Renal pelvis (tissue), 4 donors: ENCODE measurements around the gene ADAD2. TPM values are rescaled to one million over a fixed set of nuclear protein-coding genes. Genes with fewer than 3 reads are reported as not detected.

Experiments used
- DNase-seq: peaks from one replicate; pipeline ENCODE4 v3.0.0-alpha.2; 2013
- polyA plus RNA-seq, 3 donors: library from polyadenylated mRNA; unstranded; fragments of 120-200 nt; gene quantifications; one replicate each; pipeline ENCODE4 v1.2.1, GENCODE V29; 2013; ENCODE audit not compliant: insufficient read length in 3 of 3

Gene ADAD2
- polyA plus RNA-seq, 3 donors, result 0.16 to 0.34 (median 0.25) TPM

DNA sequence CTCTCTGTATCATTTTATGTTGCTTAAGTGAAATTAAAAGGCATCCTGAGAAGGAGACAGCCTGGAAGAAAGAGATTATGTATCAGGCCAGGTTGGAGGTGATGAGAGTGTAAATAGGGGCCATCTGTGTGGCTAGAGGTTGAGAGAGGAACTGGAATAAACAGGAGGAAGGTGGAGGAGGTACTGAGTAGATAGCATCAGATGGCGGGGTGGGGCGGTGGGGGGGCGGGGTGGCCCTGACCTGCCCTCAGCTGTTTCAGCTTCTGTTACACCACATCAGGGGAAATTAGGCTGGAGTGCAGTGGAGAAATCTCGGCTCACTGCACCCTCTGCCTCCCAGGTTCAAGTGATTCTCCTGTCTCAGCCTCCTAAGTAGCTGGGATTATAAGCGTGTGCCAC, 55.7 kb downstream of the ADAD2 start:
- DNase-seq, result no peak

Other genes with a start within 250 kb of the ADAD2 start
- gene OSGIN1, start 237.9 kb upstream of the ADAD2 start, polyA plus RNA-seq, result 1 to 10 TPM in 1 of 3 donors, under 1 TPM in 2; 0.68 to 1.0 (median 0.92) TPM
- 1 to 10 TPM; 3.1 to 3.3 (median 3.2) TPM for gene NECAB2, start 222.9 kb upstream of the ADAD2 start, polyA plus RNA-seq
- gene SLC38A8, start 148.4 kb upstream of the ADAD2 start, polyA plus RNA-seq, result not detected
- gene MBTPS1, start 74.2 kb upstream of the ADAD2 start, polyA plus RNA-seq, result 100 to 1,000 TPM; 108 to 118 (median 117) TPM
- gene HSDL1, start 46.0 kb upstream of the ADAD2 start, polyA plus RNA-seq, result 10 to 100 TPM; 42.5 to 52.2 (median 42.7) TPM
- gene DNAAF1, start 45.8 kb upstream of the ADAD2 start, polyA plus RNA-seq, result 10 to 100 TPM in 1 of 3 donors, 1 to 10 TPM in 2; 2.9 to 10.4 (median 7.7) TPM
- 10 to 100 TPM; 40.6 to 65.6 (median 54.0) TPM for gene TAF1C, start 4.1 kb upstream of the ADAD2 start, polyA plus RNA-seq
- under 1 TPM; 0.03 to 0.09 (median 0.03) TPM for gene KCNG4, start 48.9 kb downstream of the ADAD2 start, polyA plus RNA-seq
- gene WFDC1, start 103.7 kb downstream of the ADAD2 start, polyA plus RNA-seq, result 1 to 10 TPM; 2.0 to 3.1 (median 2.5) TPM
- 1 to 10 TPM in 2 of 3 donors, under 1 TPM in 1; 0.46 to 2.9 (median 1.4) TPM for gene ATP2C2, start 177.4 kb downstream of the ADAD2 start, polyA plus RNA-seq